ENCODE measurements around the gene MOB3B.
"Not testable (repeated sequence)": the region's sequence is repeated elsewhere in the genome, so short reads cannot be mapped to it uniquely, and the experiment has no call there.

MOB3B gene

DNA sequence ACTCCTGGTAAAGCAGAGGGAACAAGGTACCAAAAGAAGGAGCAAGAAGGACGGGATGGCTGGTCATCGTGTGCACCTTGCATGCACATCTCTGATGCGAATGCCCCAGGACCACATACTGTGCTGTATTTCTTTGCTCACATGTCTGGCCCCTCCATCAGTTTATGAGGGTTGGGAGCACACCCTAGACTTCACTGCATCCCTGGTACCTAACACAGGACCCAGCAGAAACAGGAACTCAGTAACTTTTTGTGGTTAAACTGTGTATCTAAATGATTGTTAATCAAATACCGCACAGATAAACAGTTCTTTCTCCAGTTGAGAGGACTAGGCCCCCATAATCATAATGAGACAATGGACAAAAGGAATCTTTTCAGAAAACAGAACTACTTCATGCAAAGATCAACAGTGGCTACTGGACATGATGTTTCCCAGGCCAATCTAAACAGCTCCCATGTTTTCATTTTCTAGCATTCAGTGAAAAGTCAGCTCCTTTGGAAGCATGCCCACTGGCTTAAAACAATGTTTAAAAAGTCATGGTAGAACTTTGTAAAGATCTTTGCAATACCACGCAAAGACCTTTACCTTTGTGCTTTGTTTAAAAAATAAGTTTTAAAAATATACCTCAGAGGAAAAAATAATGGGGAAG is 61.0 kb downstream of the MOB3B start:
- peak in 4 of 42 donors; percentile 24 to 63 (median 48) for DNase-seq
- intact Hi-C loops (cut with DNase I): loop anchor here (10.0 kb wide), 1 partner anchor 134 kb away; no protein-coding TSS in a partner anchor

DNA sequence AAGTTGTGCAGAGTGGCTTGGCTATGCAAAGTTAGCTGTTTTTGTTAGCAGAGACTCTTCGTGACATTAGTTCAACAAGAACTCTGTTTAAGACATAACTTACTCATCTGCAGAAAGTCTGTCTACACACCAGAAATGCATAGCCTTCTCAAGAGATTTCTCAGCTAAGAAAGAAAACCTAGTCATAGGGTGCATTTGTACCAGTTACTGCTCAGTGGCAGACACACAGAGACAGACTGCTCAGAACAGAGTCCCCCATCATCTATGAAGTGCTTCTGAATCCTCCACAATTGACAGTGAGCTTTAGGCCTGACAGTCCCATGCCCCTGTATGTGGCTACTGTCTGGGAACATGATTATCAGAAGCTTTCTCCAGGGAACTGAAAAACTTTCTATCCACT is 61.6 kb downstream of the MOB3B start:
- intact Hi-C loops (cut with DNase I): loop anchor here (10.0 kb wide), 1 partner anchor 133 kb away; no protein-coding TSS in a partner anchor
- no peak for DNase-seq

DNA sequence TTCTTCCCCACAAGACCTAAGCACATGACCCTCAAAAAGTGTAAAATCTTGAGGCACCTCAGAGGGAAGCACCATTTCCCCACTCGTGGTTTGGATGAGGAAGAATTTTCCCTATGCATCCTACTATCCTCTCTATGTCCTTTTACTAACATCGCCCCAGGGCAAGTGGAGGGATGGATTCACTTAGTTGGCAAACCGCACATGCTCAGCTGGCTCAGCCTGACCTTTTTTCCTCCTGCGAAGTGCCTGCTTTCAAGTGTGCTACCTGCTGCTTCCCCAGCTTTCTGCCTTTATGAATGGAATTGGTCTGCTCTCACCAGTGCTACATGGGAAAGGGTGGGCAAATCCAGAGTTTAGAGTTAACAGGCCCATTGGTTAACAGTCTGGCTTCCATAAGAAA is 62.1 kb downstream of the MOB3B start:
- intact Hi-C loops (cut with DNase I): loop anchor here (10.0 kb wide), 1 partner anchor 133 kb away; no protein-coding TSS in a partner anchor
- DNase-seq: no peak

DNA sequence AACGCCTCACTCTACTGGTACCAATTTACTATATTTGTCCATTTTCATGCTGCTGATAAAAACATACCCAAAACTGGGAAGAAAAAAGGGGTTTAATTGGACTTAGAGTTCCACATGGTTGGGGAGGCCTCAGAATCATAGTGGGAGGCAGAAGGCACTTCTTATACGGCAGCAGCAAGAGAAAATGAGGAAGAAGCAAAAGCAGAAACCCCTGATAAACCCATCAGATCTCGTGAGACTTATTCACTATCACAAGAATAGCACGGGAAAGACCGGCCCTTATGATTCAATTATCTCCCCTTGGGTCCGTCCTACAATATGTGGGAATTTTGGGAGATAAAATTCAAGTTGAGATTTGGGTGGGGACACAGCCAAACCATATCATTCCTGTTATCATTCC is 63.1 kb downstream of the MOB3B start:
- not testable (repeated sequence) for DNase-seq

DNA sequence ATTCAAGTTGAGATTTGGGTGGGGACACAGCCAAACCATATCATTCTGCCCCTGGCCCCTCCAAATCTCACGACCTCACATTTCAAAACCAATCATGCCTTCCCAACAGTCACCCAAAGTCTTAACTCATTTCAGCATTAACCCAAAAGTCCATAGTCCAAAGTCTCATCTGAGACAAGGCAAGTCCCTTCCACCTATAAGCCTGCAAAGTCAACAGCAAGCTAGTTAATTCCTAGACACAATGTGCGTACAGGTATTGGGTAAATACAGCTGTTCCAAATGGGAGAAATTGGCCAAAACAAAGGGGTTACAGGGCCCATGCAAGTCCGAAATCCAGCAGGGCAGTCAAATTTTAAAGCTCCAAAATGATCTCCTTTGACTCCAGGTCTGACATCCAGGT is 64.7 kb downstream of the MOB3B start:
- intact Hi-C loops (cut with DNase I): loop anchor here (10.0 kb wide), 1 partner anchor 130 kb away; no protein-coding TSS in a partner anchor
- DNase-seq: not testable (repeated sequence)

More for the DNA sequence above, 63.1 kb downstream of the MOB3B start:
- intact Hi-C loops (cut with DNase I): loop anchor here (10.0 kb wide), 1 partner anchor 132 kb away; no protein-coding TSS in a partner anchor

DNA sequence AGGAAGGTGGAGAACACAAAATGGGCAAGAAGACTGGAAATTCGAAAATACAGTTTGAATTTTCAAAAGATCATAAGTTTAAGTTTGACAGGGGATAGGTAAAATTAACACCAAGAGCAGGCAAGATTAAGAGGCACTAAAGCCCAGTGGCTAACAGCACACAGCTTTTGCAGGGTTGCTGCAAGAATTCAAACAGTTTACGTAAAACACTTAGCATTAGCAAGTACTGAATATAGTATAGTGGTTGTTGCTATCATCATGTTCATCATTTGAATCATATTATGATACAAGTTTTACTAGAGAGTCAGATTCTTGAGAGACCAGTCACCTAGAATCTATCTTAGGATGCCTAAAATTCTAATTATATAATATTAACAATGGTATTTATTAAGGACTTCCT is 66.8 kb downstream of the MOB3B start:
- DNase-seq: no peak
- intact Hi-C loops (cut with DNase I): loop anchor here (10.0 kb wide), 1 partner anchor 128 kb away; no protein-coding TSS in a partner anchor

DNA sequence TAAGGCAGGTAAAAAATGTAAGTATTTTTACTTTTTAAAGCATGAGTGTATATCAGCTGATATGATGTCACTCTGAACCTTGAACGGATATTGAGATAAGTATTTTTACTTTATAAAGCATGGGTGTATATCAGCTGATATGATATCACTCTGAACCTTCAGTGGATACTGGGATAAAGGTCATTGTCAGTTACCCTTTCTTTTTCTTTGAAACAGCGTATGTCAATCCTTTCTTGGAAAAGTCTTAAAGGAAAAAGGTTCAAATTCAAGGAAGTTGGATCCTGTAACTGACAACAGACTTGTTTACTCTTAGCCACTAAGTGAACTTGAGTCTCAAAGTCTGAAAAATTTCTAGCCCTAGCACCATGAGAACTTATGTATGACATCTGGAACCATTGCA is 67.2 kb downstream of the MOB3B start:
- DNase-seq: no peak
- intact Hi-C loops (cut with DNase I): loop anchor here (10.0 kb wide), 1 partner anchor 128 kb away; no protein-coding TSS in a partner anchor

DNA sequence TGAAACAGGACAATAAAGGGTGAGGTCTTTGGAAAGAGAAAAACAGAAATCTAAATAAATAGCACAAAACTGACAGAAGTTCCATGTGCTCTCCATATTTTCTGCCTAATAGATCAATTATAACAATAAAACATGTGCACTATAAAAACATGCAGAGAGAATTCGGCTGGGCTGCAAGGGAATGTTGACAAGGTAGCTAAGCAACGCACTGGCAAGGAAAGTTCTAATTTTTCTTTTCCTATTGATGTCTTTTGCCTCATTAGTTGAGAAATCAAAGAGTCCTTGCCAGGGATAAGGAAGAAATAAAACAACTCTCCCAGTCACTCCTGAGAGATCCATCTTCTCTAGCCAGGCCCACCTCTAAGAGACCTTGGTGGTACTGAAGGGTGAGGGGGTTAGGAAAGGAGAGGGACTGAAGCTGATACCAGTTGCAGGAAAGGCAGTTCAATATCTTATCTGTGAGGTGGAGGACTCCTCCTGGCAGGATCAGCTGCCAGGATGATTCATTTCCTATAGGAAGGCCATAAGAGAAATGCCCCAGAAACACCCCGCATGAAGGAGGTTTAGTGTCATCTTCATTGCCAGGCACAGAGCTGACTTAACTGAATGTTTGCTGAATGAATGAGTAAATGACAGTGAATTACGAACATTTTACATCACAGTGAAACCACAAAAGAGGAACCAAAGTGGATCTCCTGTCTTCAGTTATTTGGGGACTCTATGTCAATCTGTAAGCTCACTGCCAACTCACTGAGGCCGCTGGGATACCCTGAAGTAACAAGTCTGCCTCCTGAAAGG is 69.2 kb downstream of the MOB3B start:
- intact Hi-C loops (cut with DNase I): loop anchor here (10.0 kb wide), 1 partner anchor 126 kb away; no protein-coding TSS in a partner anchor
- no peak for DNase-seq

DNA sequence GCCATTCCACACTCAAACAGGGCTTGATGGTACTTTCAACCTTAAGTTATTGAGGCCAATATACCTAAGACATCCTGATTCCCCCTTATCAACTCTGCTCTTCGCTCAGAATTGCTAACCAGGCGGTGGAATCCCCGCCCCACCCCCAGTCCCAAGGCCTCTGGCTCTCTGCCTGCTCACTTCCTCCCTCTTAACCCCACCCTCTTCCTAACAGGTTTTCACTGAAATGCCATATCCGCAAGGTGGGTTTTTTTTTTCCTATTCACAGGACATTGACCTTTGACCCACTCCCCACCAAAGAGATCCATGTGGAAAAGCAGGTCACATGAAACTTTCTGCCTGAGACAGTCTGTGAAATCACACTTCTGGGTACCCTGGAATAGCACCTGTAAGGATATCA is 72.2 kb downstream of the MOB3B start:
- DNase-seq: no peak
- intact Hi-C loops (cut with DNase I): no loop called here

DNA sequence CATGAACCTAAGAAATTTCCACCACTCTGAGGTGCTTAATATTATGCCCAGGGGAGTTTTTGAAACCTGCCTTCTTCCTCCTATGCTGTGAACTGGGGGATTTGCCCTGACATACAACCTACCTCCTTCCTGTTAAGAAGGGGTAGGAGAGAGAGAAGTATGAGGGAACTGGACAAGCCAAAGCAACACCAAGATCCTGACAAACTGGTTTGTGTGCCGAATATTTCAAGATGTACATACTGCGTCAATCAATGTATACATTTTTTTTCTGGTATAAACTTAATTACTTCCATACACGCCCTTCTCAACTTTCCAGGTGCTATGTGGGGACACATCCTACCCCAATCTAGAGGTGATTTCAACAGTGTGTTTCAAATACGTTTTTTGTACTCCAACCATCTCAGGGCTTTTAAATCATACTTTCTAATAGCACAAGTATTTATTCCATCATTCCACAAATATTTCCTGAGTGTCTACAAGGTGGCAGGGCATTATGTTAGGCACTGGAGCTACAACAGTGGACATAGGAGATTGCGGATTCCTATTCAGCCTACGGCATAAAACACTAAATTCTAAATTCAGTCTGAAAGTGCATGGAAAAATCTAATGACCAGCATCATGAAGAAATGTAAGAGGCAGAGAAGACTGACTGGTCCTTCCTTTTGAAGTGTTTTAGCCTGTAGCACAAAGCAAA is 75.6 kb downstream of the MOB3B start:
- intact Hi-C loops (cut with DNase I): no loop called here
- DNase-seq: no peak

DNA sequence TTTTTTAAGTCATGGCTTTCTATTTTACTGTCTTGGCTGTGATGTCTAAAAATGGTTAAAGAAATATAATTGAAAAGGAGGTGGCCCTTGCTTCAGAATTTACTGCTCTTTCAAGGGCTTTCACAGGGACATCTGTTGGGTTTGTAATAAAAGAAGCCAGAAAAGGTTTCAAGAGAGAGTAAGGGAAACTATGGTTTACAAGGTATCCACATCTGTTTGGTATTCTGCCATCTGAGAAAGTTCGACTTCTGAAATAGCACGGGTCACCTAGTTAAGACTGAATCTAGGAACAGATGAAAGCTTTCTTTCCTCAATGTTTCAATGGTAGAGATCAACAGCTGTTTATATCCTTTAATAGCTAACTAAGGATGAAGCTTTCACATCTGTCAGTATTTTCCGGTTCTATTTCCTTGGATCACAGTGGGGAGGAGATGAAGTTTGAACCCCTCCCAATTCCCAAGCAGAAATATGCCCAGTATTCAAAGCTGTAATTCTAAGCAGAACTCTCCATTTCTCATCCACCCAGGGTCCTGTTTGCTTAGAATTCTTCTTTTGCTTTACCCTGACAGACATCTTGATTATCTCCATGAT is 78.3 kb downstream of the MOB3B start:
- intact Hi-C loops (cut with DNase I): no loop called here
- no peak for DNase-seq

DNA sequence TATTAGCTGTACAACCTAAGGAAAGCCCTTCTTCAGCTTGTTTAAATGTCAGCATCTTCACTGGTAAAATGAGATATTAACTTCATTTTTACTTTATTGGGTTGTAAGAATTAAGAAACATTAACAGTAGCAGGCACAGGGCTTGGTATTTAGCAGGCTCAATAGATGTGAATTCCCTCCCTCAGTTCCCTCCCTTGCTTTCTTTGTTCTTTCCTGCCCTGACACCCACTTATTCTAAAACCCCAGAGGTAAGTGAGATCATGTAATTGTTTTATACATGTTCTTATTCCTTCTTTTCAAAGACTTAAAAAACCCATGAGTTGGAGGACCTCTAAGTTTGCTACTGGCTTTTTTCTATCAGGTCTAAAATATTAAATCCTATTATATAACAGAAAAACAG is 78.9 kb downstream of the MOB3B start:
- intact Hi-C loops (cut with DNase I): no loop called here
- DNase-seq: peak in 3 of 42 donors; percentile 27 to 59 (median 50)

DNA sequence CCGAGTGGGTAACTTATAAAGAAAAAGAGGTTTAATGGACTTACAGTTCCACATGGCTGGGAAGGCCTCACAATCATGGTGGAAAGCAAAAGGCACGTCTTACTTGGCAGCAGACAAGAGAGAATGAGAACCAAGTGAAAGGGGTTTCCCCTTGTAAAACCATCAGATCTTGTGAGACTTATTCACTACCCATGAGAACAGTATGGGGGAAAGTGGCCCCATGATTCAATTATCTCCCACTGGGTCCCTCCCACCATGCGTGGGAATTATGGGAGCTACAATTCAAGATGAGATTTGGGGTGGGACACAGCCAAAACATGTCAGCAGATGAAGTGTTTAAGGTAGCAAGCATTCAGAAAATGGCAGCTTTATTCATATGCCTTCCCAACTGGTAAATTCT is 81.3 kb downstream of the MOB3B start:
- DNase-seq; intact Hi-C loops (cut with DNase I): not testable (repeated sequence)

DNA sequence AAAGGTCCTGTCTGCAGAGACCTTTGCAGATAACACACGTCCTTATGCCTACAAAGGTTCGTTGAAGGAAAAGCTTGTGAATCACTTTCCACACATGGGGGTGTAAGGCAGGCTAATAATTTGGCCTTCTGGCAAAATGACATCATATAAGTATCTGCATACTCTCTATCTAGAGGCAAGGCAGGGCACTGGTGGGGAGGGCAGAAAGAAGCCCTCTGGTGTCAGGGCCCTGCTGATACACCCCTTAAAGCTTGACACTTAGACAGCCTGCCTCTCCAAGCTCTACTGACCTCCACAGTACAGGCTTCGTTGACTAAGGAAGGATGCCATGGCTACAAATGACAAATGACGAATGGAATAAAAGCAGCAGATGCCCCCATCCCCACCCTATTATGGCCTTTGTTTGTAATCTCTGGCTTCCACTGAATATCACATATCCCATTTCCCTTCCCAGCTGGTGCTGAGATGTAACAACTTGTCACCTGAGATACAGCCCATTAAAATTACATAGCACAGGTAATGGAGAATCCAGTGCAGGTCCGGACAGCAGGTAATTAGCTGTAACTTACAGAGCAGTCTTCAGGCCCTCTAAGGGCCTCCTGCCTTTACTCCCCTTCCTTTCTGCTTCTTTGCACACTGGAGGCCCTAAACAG is 82.5 kb downstream of the MOB3B start:
- DNase-seq: peak in 7 of 42 donors; percentile 34 to 72 (median 51)
- intact Hi-C loops (cut with DNase I): no loop called here

DNA sequence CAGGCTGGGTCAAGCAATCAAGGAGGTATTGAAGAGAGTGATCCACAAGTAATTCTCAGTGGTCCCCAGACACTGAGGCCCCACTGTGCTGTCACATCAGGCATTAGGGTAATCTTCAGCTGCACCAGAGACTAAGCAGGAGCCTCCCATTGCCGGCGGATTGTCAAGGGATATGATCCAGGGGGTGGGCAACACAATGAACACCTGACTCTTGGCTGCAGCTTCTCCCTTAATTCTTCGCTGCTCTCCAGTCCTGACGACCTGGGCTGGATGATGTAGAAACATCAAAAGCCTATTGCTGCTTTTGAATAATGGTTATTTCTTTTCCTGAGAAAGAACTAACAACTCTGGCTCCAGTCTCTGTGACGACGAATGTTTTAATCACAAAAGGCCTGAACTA is 83.9 kb downstream of the MOB3B start:
- DNase-seq: no peak
- intact Hi-C loops (cut with DNase I): no loop called here

DNA sequence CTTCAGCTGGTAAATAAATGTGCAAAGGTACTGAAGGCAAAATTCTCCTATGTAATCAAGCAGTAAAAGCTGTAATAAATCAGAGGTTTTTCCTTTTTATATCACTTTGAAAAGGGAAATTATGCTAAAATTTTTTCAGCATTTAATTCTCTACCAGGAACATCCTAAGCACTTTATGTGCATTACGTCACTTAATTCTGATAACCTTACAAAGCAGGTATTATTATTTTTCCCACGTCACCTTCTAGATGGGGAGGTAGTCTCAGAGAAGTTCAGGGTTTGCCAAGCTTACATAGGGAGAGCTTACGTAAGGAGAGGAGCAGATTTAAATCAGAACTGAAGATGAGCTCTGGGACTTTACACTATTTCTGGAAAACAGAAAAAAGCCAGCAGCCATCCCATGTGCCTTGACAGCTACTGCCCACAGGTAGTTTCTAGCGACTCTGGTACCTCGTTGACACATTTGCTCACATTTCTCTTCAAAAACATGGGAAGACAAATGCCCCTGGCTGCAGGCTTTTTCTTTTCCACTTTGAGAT is 84.5 kb downstream of the MOB3B start:
- intact Hi-C loops (cut with DNase I): no loop called here
- peak in 6 of 42 donors; percentile 28 to 68 (median 42) for DNase-seq

DNA sequence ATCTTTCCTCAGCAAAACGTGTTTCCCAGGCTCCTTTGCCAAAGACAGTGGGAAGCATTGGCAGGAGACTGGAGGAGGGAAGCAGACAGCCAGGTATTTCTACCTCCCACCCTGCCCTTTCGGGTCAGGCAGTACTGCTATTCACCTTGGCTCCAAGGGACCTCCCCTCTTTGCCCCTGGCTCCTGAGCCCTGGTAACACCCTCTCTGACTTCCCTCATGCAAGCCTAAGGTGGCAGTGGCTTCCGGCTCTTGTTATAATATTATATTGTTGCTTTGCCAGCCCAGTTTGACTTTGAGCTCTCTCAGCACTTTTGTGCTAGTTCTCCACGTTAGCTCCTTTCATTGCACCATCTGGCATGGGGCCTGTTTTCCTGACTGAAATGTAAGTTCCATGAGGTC is 87.2 kb downstream of the MOB3B start:
- peak in 4 of 42 donors; percentile 14 to 62 (median 42) for DNase-seq
- intact Hi-C loops (cut with DNase I): no loop called here

DNA sequence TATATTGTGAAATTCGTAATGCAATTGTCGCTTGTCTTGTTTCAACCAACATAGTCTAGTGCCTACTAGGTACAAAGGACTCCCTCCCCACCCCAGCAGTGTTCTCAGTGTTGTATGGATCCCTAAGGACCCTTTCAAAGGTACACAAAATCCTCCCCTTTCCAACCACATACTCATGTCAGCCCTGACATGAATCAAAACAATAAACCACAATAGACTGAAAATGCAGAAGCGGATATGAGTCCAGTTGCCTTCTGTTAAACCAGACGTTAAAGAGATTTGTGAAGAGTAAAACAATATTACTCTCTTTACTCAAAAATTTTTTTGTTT is 87.9 kb downstream of the MOB3B start:
- intact Hi-C loops (cut with DNase I): no loop called here

More for the DNA sequence above, 87.9 kb downstream of the MOB3B start:
- no peak for DNase-seq

All from head of caudate nucleus (tissue), 42 donors.